ENCODE data around the gene ZMYND8.
"Not testable (repeated sequence)": the region's sequence is repeated elsewhere in the genome, so short reads cannot be mapped to it uniquely, and the experiment has no call there.

Gene ZMYND8

DNA sequence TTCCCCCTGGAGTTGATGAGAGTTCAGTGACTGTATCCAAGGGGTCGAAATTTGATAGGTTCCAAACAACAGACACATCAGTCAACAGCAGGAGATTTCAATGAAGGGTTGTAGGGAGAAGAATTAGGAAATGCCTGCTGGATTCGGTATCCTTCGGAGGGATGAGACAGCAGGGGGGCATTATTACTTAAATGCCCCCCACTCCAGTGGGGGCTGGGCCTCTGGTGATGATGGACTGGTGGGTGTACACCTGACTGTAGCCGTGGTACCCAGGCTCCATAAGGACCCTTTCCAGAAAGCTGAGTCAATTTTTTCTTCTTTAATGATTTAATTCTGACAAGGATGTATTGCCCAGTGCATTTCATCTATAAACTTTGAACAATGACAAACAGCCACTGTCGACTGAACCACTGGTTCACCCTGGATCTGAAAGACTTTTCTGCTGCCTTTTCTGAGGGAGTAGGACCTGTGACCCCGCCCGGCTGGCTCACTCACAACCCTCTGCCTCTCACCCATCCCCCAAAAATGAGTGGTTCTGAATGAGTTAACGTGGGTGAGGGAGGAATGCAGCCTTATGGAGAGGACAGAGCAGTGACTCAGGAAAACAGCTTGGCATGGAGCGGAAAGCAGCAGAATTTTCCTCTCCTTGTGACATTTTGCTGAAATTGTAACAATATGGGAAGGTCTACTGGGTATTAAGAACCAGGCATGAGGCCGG lies 41.0 kb downstream of the ZMYND8 start:
- DNase-seq (ENCODE audit: extremely low spot score, insufficient read length, low read depth) (no peak), FAIRE-seq (no peak)

DNA sequence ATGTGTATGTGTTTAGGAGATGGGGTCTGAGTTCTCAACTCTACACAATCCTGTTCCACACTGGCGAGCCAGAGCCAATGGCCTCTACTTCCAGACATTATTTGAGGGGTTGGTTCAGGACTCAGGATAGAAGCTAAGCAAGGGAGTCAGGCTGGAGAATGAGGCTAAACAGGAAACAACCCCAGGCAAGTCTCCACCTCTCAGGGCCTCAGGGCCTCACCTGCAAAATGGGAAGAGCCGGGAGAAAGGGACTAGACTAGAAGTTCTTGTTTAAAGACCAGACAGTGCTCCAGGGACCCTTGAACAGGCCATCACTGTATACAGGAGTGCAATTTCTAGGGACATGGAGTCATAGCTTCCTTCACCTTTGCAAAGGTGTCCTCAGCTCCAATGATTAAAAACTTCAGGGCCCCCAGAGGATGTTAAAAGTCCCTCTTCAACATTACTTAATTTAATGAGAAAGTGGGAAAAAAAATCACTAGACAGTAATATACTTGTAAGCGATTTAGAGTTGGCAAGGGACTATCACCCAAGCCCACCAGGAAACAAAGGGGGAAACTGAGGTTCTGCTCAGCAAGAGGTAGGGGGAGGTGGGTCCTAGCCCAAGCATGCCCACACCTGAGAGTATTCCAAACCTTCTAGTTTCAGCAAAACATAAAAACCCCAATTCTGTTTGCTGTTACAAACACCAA lies 41.7 kb downstream of the ZMYND8 start:
- DNase-seq (ENCODE audit: extremely low spot score, insufficient read length, low read depth) (no peak), FAIRE-seq (no peak)

DNA sequence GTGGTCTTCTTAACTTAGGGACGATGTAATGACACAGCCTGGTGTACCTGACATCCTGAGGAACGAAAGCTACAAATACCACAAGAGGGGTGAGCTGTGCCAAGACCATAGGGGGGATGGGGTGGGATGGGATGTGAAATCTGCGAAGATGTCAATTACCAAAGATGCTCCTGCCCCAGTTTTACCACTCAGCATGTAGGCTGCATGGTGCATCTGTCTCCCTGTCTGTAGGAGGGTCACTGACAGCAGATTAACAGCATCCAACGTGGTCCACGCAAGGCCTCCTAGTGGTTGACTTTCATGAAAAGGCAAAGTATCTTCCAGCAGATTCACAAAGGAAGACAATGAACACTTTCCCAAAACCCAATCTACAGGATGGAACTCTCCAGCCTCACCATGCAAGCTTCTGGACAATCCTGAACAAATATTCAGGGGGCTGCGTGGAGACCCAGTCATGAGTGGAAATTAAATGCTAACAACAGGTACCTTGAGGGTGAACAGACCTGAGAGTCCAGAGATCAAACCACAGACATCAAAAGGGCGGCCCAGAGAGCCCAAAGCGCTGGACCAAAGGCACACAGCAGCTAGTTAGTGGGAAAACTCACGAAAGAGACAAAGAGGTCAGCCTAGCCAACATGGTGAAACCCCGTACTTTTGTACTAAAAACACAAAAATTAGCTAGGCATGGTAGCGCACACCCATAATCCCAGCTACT lies 44.4 kb downstream of the ZMYND8 start:
- no peak for FAIRE-seq

DNA sequence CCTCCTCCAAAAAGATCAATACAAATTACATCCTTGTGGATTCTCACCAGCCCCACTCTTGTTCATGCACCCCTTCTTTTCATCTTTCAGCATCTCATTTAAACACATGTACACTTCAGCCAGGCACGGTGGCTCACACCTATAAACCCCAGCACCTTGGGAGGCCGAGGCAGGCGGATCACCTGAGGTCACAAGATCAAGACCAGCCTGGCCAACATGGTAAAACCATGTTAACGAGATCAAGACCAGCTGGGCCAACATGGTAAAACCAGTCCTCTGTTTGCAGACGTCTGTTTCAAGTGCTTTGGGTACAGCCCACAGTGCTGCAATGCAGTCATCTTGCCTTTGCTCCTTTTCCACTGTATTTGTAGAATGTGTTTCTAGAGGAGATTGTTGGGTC lies 45.3 kb downstream of the ZMYND8 start:
- DNase-seq (ENCODE audit: extremely low spot score, insufficient read length, low read depth) (no peak), FAIRE-seq (no peak)

More for the DNA sequence above, 44.4 kb downstream of the ZMYND8 start:
- no peak for DNase-seq (ENCODE audit: extremely low spot score, insufficient read length, low read depth)

DNA sequence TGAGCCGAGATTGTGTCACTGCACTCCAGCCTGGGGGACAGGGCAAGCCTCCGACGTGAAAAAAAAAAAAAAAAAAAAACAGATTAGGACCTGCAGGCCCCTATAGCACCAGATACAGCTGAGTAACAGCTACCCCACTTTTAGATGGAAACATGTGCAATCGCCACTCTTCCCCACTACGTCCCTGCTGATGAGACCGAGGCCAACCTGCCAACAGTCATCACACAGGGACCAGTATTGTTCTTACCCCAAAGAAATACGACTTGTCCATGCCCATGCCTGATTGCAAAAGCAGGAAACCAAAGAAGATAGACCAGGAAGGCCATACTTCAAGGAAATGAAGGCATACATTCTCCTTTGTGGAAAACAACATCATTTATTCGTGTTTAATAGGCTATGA lies 45.8 kb downstream of the ZMYND8 start:
- FAIRE-seq, result no peak
- no peak for DNase-seq (ENCODE audit: extremely low spot score, insufficient read length, low read depth)

DNA sequence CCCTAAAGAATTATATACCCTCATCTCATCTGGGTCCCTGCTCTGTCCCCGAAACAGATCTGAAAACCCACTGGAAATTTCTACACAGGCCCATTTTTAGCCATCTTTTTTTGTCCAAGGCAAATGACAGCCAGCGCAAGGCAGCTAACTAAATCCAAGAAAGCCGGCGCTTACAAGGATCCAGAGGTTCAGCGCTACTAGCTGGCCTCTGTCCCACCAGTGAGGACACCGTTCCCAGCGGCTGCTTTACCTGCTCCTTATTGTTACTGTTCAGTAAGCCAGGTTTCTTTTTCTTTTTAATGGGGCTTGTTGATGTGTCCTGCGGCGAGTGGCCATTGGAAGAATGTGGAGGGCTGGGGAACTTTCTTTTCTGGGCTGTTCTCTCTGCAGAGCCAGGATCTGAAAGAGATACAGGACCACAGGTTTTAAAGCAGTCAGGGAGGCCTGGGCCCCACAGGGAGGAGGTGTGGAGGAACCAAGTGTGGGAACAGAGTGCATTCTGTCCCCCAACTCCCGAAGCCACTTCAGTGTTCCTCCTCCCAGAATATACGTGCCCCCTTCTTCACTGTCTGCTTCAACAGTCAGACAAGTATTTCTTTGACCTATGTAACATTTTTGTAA lies 46.6 kb downstream of the ZMYND8 start:
- DNase-seq (ENCODE audit: extremely low spot score, insufficient read length, low read depth) (no peak), FAIRE-seq (no peak)

DNA sequence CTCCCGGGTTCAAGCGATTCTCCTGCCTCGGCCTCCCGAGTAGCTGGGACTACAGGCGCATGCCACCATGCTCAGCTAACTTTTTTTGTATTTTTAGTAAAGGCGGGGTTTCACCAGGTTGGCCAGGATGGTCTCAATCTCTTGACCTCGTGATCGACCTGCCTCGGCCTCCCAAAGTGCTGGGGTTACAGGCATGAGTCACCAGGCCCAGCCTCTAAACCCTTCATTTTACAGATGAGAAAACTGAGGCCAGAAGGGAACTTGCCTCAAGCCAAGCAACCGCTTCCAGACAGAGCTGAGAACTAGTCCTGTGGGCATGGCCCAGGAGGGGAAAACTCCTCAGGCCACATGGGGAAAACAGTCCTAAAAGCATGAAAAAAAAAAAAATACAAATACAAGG lies 47.1 kb downstream of the ZMYND8 start:
- FAIRE-seq (no peak), DNase-seq (ENCODE audit: extremely low spot score, insufficient read length, low read depth) (no peak)

DNA sequence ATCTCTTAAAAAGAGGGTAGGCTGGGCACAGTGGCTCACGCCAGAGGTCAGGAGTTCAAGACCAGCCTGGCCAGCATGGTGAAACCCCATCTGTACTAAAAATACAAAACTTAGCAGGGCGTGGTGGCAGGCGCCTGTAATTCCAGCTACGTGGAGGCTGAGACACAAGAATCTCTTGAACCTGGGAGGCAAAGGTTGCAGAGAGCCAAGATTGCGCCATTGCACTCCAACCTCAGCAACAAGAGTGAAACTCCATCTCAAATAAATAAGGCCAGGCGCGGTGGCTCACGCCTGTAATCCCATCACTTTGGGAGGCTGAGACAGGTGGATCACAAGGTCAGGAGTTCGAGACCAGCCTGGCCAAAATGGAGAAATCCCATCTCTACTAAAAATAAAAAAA lies 48.9 kb downstream of the ZMYND8 start:
- not testable (repeated sequence) for DNase-seq (ENCODE audit: extremely low spot score, insufficient read length, low read depth); FAIRE-seq

DNA sequence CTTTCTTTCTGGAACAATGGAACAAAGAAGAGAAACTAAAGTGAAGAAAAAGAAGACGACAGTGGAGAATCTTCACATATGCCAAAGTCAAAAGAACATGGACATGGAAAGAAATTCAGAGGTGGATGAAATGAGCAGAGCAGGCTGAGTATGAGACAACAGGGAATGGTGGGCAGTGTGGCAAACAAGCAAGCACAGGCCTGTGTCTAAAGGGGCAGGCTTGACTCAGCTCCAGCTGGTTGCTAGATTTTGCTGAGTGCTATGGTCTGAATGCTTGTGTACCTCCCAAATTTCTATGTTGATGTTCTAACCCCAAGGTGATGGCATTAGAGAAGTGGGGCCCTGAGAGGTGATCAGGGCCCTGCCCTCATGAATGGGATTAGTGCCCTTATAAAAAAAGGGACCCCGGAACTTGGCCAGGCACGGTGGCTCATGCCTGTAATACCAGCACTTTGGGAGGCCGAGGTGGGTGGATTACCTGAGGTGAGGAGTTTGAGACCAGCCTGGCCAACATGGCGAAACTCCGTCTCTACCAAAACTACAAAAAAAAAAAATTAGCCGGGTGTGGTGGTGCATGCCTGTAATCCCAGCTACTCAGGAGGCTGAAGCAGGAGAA lies 49.6 kb downstream of the ZMYND8 start:
- DNase-seq (ENCODE audit: extremely low spot score, insufficient read length, low read depth) (no peak), FAIRE-seq (no peak)

DNA sequence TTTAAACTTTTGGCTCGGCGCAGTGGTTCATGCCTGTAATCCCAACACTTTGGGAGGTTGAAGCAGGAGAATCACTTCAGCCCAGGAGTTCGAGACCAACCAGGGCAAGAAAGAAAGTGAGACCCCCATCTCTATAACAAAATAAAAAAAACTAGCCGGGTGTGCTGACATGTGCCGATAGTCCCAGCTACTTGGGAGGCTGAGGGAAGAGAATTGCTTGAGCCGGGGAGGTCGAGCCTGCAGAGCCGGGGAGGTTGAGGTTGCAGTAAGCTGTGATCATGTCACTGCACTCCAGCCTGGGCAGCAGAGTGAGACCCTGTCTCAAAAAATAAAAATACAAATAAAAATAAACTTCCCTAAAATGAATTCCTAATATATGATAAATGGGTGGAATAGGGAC lies 50.4 kb downstream of the ZMYND8 start:
- FAIRE-seq (no peak), DNase-seq (ENCODE audit: extremely low spot score, insufficient read length, low read depth) (no peak)

DNA sequence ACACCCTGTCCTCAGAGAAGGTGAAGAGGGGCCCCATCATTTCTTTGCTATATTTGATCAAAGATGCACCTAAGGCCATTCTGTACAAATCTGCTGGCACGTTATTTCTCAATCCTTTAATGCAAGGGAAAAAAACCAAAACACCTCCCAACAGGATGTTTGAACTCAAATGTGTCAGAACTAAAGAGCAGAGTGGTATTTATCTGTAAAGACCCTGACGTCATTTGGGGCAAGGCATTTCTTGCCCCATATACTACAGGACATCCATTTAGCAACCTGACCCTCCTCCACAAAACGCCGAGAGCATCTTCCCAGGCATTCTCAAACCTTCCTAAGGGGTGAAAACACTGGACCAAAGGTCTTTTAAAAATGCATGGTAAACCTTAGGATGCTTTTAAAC lies 50.8 kb downstream of the ZMYND8 start:
- no peak for DNase-seq (ENCODE audit: extremely low spot score, insufficient read length, low read depth)
- no peak for FAIRE-seq

DNA sequence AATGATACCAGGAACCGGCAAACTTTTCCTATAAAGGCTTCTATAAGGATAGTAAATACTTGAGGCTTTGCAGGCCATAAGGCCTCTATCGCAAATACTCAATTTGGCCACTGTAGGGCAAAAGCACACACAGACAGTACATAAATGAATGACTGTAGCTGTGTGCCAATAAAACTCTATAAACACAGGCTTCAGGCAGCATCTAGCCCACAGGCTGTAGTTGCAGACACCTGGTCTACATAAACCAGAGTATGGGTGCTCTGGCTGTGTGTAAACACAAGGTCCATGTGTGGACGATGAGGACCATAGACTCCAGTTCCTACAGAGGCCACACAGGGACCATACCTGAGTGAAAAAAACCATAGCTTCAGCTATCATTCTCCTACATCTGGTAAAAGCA lies 52.2 kb downstream of the ZMYND8 start:
- FAIRE-seq (no peak), DNase-seq (ENCODE audit: extremely low spot score, insufficient read length, low read depth) (no peak)

DNA sequence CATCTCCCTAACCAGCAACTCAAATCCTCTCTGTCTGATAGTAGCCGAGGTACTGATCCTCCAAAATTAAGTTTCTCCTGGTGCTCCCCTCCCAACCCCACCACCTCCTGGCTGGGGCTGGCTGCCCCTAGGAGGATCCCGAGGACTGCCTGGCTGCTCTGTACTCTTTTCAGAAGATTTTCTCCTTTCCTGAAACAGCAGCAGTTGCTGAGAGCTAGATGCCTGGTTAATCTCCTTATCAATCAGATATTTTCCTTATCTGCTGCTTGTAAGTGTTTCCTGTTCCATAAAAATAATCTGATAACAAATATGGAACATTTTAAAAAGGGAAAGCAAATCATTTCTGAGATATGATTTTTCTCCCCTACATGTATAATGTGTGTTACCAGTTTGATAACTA lies 52.8 kb downstream of the ZMYND8 start:
- FAIRE-seq (no peak), DNase-seq (ENCODE audit: extremely low spot score, insufficient read length, low read depth) (no peak)

DNA sequence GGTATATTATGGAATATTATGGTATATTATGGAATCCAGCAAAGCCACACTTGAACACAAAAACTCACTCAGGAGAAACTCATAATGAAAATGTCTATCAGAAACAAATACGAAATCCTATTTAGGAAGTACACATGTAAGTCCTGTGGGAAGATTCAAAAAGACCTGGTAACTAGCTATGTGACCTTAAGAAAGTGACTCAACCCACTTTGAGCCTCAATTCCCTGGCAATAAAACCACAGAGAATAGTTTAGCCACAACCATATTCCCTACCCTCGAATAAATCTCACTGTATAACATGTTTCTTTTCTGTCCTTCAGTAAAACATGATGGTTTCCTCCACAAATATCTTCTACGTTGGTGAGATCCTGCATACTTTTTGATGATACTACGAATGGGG lies 56.4 kb downstream of the ZMYND8 start:
- FAIRE-seq, result no peak
- no peak for DNase-seq (ENCODE audit: extremely low spot score, insufficient read length, low read depth)

DNA sequence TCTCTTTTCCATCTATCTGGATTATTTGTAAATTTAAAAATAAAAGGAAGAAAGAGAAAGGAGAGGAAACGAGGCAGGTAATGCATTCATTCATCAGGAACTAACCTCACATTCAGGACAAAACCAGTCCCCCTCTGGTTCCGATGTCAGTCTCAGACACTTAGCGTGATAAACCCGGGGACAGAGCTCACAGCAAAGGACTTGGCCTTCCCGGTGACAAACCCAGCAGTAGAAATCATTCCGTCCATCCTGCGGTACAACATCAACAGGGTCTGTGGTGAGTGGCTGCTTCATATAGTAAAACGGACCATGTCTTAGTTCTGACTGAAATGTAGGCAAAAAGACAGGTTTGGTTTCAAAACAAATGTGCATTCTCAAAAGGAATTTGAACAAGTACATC lies 57.9 kb downstream of the ZMYND8 start:
- no peak for FAIRE-seq
- DNase-seq (ENCODE audit: extremely low spot score, insufficient read length, low read depth), result no peak

DNA sequence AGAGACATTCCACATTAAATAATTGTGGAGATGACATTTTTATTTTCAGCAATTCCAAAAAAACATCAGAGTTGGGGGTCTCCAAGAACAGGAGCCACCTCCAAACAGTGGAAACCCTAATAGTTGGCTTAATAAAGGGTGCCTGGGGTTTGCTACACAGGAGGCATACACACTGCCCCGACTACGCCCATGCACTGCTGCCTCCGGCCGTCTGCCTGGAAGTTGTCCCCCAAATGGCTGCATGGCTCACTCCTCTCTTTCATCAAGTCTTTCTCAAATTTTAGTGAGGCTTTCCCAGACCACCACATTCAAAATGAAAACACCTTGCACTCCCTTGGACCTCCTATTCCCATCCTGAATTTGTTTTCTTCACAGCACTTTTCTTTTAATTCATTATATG lies 58.8 kb downstream of the ZMYND8 start:
- DNase-seq (ENCODE audit: extremely low spot score, insufficient read length, low read depth) (no peak), FAIRE-seq (no peak)

DNA sequence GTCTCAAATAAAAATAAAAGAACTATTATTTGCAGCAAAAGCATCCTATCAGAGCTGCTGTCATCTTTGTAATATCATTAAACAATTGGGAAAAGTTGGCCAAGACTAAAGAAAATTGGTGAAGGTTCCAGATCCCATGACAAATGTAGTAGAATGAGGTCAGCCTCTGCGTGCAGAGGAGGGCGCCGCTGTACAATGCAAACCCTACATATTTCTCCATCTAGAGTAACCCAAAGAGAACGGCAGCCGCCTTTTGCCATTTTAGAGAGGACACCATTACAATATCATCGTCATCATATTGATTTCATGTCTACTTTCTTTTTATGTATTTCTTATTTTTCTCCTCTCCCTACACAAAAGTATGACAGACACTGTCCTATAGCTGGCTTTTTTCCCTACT lies 59.5 kb downstream of the ZMYND8 start:
- DNase-seq (ENCODE audit: extremely low spot score, insufficient read length, low read depth), result no peak
- FAIRE-seq, result no peak

DNA sequence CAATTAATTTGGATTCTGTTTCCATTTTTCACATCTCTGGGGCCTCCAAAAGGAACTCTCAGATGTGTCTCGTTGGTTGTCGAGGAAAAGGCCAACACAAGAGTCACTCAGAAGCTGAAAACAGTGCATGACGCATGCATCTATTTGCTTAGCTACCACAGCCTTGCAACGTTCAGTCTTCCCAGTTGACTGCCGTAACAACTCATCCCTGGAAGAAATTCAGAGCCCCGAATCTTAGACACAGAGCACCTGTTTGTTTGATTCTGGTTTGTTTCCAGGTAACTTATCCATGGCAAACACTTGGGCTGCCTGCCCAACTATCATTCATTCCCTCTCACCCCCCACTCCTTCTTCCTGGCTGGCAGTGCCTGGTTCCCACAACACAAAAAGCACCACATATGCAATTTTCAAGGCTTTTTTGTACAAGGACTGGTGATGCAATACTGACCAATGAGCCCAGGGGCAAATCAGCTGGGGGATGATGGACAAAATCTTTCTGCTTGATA lies 60.5 kb downstream of the ZMYND8 start:
- no peak for DNase-seq (ENCODE audit: extremely low spot score, insufficient read length, low read depth)

DNA sequence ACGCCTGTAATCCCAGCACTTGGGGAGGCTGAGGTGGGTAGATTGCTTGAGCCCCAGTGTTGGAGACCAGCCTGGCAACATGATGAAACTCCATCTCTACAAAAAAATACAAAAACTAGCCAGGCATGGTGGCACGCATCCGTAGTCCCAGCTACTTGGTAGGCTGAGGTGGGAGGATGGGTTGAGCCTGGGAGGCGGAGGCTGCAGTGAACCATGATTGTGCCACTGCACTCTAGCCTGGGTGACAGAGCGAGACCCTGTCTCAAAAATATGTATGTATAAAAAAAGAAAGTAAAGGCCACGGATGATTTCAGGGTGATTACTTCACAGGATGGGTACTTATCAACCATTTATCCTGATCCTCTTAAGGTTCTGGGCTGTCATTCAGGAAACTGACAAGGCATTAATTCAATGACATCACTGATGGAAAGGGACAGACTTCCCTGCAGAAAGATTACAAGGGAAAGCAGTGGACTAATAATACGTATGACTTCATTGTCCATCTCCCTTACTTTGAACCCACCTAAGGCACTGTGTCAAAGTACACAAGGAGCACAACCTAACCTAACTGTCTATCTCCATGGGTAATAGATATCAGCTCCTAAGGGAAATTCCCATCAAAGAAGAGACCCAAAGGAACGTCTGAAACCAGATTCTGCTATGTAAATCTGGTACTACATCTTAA lies 61.2 kb downstream of the ZMYND8 start:
- FAIRE-seq, result no peak

More for the DNA sequence above, 60.5 kb downstream of the ZMYND8 start:
- FAIRE-seq, result no peak

DNA sequence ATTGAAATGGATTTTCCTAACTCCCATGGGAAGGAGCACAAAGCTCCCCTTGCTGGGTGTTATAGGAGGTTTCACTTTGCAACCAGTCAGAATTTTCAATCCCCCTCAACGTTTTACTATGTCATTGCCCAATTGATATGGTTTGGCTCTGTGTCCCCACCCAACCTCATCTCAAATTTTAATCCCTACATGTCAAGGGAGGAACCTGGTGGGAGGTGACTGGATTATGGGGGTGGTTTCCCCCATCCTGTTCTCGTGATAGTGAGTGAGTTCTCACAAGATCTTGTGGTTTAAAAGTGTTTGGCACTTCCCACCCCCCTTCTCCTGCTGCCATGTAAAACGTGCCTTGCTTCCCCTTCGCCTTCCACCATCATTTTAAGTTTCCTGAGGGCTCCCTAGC lies 62.9 kb downstream of the ZMYND8 start:
- no peak for DNase-seq (ENCODE audit: extremely low spot score, insufficient read length, low read depth)

More for the DNA sequence above, 61.2 kb downstream of the ZMYND8 start:
- DNase-seq (ENCODE audit: extremely low spot score, insufficient read length, low read depth), result no peak

More for the DNA sequence above, 62.9 kb downstream of the ZMYND8 start:
- FAIRE-seq, result no peak

Data from GM18507 (cell line).